GM21529 (cell line): ENCODE results near the gene CCDC85C.

ENCODE experiments used
- ATAC-seq: cut with Tn5 transposase; IDR thresholded peaks from one replicate; pipeline ENCODE4 v1.9.1; 2021; ENCODE audit not compliant: unreplicated experiment

CCDC85C gene

GRCh38 chr14:99481745-99482099 lies 122.3 kb downstream of the CCDC85C start:
- ATAC-seq, result no peak

DNA sequence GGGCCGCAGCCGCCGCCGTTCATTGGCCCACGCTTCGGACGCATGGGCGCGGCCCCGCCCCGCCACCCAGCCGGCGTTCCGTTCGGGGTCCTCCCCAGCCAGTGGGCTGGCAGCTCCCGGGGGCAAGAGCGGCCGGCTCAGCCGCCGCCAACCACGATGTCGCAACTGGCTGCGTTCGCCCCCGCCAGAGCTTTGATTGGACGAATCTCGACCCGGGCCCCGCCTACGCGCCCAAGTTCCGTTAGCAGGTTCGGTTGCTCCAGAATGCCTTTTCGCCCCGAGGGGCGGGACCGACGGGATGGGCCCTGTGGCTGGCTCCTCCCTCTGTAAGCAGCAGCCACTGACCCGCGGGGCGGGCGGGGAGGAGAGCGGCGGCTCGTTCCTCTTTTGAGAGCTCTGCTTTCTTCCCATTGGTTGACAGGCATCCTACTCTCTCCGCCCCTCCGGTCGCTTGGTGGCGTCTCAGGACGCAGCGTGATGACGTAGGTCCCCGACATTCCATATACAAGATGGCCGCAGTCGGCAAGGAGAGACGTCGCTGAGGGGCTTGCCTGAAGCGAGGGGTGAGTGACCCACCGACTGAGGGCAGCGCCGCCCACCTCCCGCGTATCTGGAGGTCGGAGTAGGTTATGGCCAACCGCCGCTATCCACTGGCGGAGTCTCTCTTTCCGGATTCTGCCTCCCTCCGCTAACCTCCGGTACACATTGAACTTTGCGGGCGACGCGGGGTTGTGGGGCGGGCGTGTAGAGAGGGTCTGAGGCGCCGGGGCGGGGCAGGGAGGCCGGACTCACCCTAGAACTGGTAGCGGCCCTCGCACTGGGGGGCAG lies 122.9 kb downstream of the CCDC85C start, which contains the start of gene CCNK:
Gene CCNK (plus strand): TSS at position 493 of the 828 bp plus-strand sequence. CDS start 11,269 bp downstream, outside the sequence.
- ATAC-seq, result peak; percentile 87

DNA sequence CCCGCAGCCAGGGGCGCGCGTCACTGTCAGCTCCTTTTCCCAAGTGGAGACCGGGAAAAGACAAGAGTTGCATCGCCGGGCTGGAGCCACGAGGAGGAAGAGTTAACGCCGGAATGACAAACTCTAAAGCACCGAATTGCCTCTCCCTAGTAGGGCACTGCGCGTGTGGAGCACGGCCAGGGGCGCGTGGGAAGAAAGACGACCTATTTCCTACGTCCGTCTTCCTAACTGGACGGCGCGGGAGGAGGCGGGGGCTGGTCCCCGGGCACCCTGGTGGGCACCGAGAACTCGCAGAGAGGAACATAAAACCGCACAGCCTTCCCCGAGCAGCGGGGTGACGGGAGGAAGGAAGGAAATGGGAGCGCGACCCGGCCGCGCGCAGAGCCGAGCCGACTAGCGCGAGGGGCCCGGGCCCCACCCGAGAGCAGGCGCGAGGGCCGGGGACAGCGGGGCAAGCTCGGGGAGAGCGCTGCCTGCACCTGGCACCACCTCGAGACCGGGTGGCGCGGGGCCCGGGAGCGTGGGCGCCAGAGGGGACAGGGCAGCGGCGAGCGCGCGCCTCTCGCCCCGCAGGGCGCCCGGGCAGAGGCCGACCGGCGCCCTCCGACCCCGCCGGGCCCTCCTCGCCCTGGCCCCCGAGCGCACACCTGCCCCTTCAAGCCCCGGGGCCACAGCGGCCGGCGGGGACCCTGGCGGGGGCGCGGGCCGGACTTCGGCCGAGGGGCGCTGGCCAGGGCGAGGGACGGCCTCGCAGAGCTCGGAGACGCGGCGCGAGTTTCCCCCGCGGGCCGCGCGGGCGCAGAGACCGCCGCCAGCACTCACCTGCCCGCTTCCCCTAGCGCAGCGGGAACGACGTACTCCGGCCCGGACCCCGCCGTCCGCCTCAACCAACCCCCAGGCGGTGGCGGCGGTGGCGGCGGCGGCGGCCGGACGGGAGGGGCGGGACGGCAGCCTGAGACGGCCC lies 123.8 kb downstream of the CCDC85C start, which contains the start of gene SETD3:
Gene SETD3 (minus strand): TSS at position 954 of the 964 bp plus-strand sequence. CDS start 15,054 bp downstream, outside the sequence.
- peak; percentile 10 for ATAC-seq

DNA sequence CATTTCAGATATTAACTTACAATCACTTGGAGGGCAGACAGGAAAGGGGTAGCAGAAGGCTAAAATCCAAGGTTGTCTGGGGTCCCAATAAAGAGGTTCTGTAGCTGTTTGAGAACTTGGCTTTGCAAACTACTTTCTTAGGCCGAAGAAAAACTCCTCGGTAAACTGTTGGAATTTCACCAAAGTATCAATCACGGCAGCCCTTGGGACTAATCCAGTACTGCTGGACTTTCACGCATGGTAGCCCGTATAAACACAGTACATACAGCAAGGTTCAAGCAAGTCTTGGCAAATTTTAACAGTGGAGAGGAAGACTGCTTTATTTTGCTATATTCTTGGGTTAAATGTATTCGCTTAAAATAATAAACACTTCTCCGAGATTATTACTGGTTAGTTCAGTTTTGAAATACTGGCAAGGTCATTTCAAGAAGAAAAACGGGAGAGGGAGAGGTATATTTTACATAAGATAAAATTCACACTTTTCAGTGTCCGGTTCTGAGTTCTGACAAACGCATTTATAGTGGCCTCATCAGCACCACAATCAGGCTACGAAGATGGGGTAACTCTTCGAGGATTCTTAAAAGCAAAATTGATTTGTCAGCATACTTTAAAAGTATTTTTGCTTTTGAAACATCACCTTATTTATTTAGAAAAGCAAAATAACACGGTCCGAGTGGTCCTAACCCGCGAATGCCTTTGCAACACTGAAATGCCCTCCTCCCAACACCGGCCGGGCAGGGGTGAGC lies 124.7 kb downstream of the CCDC85C start:
- ATAC-seq, result no peak

DNA sequence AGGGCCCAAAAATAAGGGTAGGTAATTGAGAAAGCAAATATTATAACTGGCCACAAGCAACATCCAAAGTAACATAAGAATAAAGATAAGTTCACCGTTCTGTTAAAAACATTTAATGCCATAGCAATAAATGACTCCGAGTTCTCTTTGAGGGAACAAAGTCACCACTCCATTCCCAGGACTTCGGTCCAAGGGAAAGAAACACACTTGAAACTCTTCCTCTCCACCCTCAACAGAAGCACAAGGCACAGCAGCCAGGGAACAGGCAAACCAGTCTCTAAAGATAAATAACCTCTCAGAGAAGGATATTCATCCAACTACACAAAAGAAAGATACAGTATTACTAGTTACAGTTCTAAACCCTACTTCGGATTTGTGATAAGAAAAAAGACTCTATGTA lies 125.9 kb downstream of the CCDC85C start:
- no peak for ATAC-seq

DNA sequence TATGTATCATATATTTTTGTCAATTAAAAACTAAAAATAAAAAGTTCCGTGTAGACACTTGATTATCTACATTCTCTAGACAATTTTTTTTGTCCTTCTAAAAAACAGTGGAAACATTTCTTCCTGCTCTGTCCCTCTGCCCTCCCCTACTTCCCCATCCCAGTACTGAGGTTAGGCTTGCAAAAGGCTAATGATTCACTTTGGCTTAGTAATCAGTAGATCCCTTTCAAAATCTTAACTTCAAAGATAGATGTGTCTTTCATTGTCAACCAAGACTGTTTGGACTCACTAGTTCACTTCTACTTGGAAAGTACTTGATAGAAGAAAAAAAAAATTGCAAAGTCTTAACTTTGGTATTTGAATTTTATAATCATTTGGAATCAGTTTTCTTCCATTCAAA lies 127.1 kb downstream of the CCDC85C start:
- no peak for ATAC-seq

- no peak for ATAC-seq
Measured at GRCh38 chr14:99475660-99476059, 128.3 kb downstream of the CCDC85C start.

DNA sequence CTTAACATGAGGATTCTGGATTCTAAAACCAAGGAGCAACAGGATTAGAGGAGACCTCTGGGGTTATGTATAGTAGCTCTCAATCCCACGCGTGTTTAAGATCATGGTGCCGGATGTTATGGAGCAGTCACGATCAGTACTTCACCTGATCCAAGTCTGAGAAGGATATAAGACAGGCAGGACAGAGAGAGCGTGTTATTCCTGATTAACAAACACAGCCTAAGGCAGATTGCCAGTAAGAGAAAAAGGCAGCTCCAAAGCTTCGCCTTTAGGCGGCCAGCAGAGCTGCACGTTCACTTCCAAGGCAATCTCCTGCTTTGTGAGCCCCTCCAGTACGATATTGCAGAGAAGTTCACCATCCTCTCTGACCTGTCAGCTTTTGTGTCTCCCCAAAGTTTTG lies 128.8 kb downstream of the CCDC85C start:
- ATAC-seq, result no peak

- no peak for ATAC-seq
Measured at GRCh38 chr14:99473458-99473857, 130.5 kb downstream of the CCDC85C start.

- no peak for ATAC-seq
Measured at GRCh38 chr14:99472937-99473336, 131.1 kb downstream of the CCDC85C start.

DNA sequence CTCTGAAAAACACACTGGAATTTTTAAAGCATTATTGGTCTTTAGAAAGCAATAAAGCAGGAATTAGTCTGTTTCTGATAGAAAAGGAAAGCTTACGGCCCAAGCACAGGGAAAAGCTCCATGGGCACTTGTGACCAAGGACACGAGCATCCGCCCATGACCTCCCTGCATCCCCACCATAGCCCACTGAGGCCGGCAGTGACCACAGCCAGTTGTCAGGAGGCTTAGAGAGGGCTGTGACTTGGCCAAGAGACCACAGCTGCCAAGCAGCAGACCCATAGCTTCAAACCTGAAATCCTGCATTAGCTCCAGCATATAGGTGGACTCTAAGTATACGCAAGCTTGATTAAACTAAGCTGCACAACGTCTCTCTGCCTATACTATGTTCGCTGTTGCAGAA lies 132.3 kb downstream of the CCDC85C start:
- ATAC-seq, result no peak

DNA sequence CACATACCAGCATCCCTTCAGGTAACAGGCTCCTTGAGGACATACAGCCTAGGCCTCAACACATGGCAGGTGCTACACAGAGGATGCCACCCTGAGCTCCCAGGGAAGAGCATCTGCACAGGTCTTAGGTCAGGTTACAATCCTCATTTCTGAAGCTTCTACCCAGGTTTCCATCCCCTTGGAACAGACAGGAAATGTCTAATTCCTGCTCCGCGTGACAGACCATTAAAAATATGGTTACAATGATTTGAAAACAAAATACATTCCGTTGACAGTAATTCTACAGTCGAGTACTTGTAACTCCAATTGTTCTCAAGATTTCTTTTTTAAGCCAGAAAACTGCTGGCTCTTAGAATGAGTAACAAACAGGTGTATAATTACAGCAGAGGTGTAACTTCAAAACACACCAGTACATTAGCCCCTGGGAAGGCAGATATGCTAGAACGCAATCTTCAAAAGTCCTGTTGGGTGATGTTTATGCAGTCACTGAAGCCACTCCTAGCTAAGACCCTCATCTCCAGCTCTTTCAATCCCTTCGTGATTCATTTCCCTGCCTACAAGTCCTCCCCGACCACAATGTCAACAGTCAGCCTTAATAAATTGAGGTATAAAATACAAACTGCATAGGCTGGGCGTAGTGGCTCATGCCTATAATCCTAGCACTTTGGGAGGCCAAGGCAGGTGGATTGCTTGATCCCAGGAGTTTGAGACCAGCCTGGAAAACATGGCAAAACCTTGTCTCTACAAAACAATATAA lies 135.0 kb downstream of the CCDC85C start:
- no peak for ATAC-seq

DNA sequence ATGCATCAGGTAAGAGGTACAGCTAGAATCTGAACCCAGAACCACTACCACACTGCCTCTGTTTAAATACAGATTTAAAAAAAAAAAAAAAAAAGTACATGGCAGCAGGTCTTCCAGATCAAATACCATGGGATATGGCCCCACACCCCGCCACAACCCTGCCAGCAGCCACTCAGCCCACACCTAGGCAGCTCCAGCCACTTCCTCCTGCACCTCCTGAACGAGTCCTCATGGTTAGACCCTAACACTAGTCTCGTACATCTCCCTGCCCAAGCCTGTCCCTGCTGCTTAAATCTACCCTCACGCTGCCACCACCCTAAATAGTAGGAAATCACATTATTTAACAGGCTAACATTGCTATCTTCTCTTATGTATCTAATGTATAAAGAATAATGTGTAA lies 135.9 kb downstream of the CCDC85C start:
- no peak for ATAC-seq

GRCh38 chr14:99467336-99468078 lies 136.5 kb downstream of the CCDC85C start:
- no peak for ATAC-seq

DNA sequence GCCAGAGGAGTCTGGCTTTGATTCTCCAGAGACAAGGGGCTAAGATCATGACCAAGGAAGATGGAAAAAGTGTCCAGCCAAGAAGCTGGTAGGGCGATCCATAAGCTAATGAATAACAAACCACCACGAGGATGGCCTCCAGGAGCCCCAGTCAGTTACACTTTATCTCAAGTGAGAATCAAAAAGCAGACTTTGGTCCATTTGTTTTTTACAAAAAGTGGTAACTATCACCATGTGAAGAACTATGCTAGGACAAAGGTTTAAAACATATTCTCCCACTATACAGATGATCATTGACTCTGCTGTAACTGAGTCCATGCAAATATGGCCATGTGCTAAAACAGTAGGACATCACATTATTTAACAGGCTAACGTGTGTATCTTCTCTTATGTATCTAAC lies 137.2 kb downstream of the CCDC85C start:
- ATAC-seq, result no peak

DNA sequence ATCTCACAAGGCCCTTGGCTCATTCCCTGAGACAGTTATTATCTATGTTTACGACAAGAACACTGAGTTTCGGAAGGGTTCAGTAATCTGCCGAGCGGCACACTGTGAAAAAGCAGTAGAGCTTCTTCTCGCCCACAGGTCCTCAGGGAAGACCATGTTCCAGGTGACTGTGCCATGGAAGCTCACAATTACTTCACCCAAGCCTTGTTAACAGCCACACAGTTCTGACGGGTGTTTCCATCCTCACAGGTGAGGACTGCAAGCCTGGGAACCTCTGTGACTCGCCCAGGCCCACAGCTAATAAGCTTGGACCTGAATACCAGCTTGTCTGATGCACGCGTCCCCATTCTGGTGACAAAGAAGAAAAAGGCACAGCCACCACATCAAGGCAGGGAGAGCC lies 138.7 kb downstream of the CCDC85C start:
- no peak for ATAC-seq

DNA sequence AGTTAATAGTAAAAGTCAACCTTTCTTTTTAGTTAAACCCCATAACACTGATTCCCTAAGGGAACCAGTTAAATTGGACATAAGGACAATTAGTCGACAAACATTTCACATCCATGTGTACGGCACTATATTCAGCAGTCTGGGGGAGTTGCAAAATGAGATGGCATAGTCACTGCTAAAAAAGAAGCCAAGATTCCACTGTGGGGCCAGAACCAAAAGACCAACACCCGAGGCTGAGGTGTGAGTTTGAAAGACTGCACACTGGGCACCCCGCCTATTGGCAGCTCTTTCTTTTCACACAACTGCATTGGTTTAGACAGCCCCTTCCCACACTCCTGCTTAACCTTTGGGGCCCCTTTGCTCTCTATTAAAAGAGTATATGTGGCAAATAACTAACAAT lies 140.0 kb downstream of the CCDC85C start:
- ATAC-seq, result no peak

DNA sequence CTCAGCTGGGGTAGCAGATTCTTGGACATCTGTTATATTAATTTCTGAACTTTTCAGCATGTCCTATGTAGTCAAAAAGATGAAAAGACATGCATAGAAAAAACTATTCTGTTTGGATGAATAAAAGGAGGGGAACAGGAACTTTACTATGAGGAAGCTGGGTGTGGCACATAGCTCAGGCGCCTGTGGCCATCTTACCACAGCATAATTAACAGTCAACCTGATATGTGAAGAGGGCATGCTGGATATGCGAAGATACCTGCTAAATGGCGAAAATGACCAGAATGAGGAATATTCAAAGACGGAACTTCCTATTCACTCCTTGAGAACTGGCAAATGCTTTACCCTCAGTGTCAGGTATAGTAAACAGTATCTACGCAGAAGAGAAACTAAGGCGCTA lies 141.8 kb downstream of the CCDC85C start:
- no peak for ATAC-seq

DNA sequence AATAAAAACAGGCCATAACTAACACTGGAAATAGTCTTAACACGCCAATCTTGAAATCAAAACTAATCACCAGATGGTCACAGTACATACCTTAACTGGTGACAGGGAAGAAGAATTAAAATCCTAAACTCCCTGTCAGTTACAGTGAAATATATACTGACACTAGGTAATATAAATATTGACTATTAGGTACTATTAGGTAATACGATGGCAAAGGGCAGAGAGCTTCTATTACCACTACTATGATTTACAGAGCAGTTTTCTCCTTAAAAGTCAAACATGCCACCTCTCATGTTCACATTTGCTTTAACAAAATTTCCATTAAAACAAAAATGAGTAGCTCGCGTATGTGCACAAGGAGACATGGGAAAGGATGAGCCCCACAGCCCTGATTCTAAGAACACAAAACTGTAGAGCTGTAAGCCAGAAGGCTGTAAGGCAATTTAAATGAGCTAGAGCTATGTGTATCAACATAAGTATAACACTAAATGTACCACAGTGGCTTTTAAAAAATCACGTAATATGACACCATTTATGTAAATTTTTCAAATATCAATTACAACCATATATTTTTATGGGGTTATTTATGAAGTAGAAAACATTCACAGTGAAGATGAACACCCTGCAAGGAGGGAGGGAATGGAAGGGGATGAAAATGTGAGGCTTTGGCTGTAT lies 142.5 kb downstream of the CCDC85C start:
- no peak for ATAC-seq
